HuH-7 (cell line): Measurements from ENCODE around the gene FBXL19.

ENCODE experiments used
- DNase-seq: peaks from one replicate; pipeline ENCODE4 v3.0.0; 2011; ENCODE audit warnings: low spot score

Gene FBXL19

GRCh38 chr16:30944352-30944751 is 21.0 kb downstream of the FBXL19 start:
- DNase-seq, result no peak

GRCh38 chr16:30946671-30947540 is 23.5 kb downstream of the FBXL19 start:
- DNase-seq, result no peak

- no peak for DNase-seq
Measured at GRCh38 chr16:30947541-30947858, 24.1 kb downstream of the FBXL19 start.

- no peak for DNase-seq
Measured at GRCh38 chr16:30947859-30948666, 24.7 kb downstream of the FBXL19 start.

DNA sequence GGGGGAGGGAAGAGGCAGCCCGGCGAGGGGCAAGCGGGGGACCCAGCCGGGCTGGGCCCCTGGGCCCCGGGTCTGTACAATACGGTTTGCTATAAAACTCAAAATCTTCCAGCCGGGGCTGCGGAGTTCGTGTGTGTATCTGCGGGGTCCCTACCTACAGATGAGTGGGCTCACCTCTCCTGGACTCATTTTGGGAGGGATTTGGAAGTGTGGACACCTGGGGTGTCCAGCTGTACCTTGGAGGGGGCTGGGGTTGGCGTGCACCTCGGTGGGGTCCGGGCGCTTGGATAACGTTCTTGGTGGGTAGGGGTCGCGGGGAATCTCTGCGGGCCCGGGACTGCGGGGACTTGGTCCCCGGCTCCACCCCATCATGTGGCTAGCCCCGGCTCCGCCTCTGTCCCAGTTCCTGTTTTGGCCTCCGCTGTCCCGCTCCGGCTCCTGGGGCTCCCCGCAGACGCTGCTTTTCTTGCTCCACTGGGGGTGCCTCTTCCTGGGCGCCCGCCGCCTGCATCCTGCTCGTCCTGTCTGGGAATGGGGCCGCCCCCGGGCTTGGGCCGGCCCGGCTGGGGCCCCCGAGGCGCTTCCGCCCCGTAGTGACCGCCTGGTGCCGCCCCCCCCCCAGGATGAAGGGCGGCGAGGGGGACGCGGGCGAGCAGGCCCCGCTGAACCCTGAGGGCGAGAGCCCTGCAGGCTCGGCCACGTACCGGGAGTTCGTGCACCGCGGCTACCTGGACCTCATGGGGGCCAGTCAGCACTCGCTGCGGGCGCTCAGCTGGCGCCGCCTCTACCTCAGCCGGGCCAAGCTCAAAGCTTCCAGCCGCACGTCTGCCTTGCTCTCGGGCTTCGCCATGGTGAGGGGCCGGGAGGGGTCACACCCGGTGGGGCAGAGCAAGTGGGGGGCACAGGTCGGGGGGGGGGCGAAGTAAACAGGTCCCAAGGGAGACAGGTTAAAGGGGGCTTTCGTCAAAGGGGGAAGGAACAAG is 25.6 kb downstream of the FBXL19 start, which contains the start of gene ORAI3:
TSS of gene ORAI3 (plus strand) at position 402 of the 983 bp plus-strand sequence. CDS start at position 624, 222 bp downstream.
- no peak for DNase-seq

DNA sequence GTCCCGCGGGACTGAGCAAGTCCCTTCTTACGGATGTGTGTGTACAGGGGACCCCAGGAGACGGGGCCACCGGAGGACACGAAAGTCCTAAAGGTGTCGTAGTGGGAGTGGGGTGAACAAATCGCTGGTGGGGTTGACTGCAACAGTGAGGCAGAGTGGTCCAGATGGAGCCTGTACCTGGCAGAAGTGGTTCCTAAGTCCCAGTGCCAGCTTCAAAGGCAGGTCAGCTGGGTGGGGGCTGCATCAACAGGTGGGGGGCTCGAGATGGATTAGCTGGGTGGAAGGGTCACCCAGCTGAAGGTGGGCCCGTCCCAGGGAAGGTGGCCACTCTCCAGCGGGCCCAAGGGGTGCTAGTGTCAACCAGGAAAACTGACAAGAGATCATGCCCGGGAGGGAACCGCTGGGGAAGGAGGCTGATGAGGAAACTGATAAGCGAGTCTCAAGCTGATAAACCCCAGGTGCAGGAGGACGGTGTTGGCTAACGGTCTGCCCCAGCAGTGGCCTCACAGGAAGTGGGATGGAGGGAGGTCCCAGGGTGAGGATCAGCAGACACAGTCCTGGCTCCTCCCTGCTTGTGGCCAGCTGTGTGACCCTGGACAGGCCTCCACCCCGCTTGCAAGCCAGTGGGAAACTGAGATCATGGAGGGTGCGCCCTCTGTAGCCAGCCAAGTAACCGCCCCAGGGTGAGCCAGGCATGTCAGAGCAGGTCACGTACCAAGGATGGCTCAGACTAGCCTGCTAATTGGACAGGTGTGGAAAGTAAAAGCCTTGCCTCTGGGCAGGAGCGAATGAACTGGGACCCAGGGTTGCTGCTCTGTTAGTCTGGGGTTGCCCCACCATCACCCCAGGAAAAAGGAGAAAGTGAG is 26.5 kb downstream of the FBXL19 start:
- DNase-seq, result peak; percentile 71

DNA sequence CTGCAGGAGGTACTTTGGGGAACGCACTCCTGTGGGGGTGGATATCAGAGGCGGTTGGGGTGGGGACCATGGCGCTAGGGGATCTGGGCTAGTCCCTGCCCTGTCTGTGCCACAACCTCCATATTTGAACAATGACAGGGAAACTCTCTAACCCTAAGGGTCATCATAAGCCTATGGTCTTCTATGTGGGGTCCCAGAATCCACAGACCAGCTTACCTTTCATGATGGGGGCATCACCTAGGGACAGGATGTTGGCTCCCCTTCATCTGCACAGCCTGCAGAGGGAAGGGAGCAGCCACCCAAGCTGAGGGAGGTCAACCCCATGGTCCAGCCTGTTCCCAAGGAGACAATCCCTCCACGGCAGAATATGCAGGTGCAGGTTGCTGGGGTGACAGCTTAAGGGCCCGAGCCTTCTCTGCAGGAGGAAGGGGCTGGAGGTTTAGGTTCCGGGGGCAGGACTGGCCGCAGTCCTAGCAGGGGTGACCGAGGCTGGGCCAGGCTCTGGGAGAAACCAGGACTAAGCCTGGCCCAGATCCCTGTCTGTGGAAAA is 27.2 kb downstream of the FBXL19 start:
- no peak for DNase-seq

DNA sequence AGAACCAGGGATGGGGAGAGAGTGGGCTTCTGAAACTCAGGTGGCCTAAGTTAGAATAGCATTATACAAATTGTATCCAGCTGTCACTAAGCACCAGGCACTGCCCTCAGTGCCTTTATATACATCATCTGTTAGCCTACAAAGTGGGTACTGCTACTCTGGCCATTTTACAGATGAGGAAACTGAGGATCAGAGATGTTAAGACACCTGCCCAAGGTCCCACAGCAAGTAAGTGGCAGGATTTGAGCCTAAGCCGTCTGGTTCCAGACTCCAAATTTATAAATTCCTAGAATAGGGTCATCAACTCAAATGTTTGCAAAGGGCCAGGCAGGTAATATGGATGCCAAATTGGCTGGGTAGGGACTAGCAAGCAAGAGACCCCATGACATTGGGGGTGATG is 27.8 kb downstream of the FBXL19 start:
- DNase-seq, result no peak

- DNase-seq, result no peak
Measured at GRCh38 chr16:30951750-30952149, 28.4 kb downstream of the FBXL19 start.

- DNase-seq, result no peak
Measured at GRCh38 chr16:30953111-30953510, 29.7 kb downstream of the FBXL19 start.

DNA sequence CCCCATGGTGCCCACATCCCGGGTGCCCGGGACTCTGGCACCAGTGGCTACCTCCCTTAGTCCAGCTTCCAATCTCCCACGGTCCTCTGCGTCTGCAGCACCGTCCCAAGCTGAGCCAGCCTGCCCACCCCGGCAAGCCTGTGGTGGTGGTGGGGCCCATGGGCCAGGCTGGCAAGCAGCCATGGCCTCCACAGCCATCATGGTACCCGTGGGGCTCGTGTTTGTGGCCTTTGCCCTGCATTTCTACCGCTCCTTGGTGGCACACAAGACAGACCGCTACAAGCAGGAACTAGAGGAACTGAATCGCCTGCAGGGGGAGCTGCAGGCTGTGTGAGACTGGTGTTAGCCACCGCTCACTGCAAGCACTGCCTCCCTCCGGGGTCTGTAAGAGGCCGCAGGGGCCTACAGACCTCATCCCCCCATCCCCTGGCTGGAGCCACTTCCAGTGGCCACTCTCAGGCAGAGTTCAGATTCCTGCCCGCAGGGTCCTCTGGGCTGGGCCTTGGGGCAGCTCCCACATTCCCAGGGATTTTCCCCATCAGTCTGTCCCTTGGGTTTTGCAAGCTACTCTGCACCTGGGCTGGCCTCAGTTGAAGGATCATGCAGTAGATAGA is 30.2 kb downstream of the FBXL19 start:
- peak; percentile 76 for DNase-seq

DNA sequence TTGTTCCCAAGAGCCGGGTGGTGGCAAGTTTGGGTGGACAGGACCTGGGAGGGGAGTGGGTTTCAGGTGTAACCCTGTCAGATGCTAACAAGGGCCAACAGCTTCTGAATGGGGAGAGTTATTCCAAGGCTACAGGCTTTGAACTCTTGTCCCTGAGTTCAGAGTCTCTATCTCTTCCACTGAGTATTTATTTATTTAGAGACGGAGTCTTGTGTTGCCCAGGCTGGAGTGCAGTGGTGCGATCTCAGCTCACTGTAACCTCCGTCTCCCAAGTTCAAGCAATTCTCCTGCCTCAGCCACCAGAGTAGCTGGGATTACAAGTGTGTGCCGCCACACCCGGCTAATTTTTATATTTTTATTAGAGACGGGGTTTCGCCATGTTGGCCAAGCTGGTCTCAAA is 31.6 kb downstream of the FBXL19 start:
- DNase-seq, result no peak

DNA sequence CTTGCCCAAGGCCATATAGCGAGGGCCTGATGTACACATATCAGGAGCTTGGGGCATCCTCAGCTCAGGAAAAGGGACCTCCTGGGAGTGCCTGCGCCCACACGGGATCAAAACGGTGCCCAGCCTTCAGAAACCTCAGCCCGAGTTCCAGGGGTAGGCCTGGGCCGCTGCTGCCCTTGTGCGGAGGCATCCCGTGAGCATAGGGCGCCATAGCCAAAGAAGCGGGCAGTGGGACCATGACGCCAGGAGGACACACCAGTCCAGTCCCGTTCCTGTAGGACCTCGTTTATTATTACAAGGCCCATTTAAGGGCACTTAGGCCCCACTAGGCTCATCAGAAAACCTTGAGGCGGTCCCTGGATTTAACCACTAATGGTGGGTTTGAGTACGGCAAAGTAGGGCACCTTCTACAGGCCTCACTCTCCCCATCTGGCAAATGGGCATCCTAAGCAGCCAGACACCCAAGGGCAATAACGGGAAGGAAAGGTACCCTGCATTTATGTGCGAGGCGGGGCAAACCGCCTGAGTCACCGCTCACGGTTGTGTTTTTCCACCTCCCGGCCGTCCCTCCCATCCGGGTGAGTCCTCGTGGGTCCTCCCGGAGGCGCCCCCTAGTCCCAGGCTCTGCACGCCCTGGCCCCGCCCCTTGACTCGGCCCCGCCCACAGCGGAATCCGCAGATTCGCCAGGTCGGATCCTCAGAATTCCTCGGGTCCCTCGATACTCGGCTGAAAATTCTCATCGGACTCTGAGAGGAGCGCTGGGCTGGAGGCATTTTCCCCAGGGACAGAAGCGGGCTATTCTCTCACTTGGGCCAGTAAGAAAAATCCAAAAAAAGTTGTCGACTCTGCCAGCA is 33.5 kb downstream of the FBXL19 start:
- DNase-seq, result peak; percentile 86

GRCh38 chr16:30957456-30958174 is 34.2 kb downstream of the FBXL19 start, which contains the start of gene SETD1A:
Gene SETD1A, plus strand, starts transcription at chr16:30957754. Its CDS starts 978 bp downstream, at chr16:30958732.
- peak; percentile 89 for DNase-seq

- peak; percentile 75 for DNase-seq
Measured at GRCh38 chr16:30958175-30959079, 35.1 kb downstream of the FBXL19 start.

GRCh38 chr16:30961384-30961783 is 38.0 kb downstream of the FBXL19 start:
- no peak for DNase-seq

- no peak for DNase-seq
Measured at GRCh38 chr16:30963925-30964511, 40.6 kb downstream of the FBXL19 start.
